ENCODE measurements around the gene ADAMTS4. TPM values are rescaled to one million over a fixed set of nuclear protein-coding genes. Genes with fewer than 3 reads are reported as not detected.

Gene ADAMTS4
- total RNA-seq, 2 experiments from 2014 or later: 0.28 to 0.60 TPM

GRCh38 chr1:161189036-161189435, 9.8 kb downstream of the ADAMTS4 start:
- ChIA-PET CTCF (interaction anchor here (0.6 kb wide), 1 partner anchor 145 kb away, joined by 3 read pairs; no protein-coding TSS in a partner anchor), POLR2A (interaction anchor here (0.7 to 6.0 kb wide), 3 partner anchors 13 to 37 kb away, joined by 3 to 59 read pairs (median 4); partner anchors contain the start of genes NDUFS2, PPOX and TOMM40L)
- H3K4me3 ChIP-seq (ENCODE audit: low read length): no peak overlapping the region
- intact Hi-C loops (cut with DNase I, micrococcal nuclease): no loop called here
- no peak overlapping the region for H3K27ac ChIP-seq (ENCODE audit: low read depth in 1 of 2, low read length in 2 of 2)
- Mint-ChIP-seq H3K27me3 (no peaks in the 10 kb centered on the region), H3K9me3 (no peaks in the 10 kb centered on the region), H3K27ac (peak overlapping the region; percentile 37), H3K36me3 (ENCODE audit: low read depth) (no peaks in the 10 kb centered on the region), H3K4me3 (no peak overlapping the region), H3K4me1 (ENCODE audit: low read depth) (peaks cover 69% of the 10 kb centered on the region)
- H3K4me1 ChIP-seq (ENCODE audit: insufficient read depth, low read length): peaks cover 86% of the 10 kb centered on the region
- no peak for DNase-seq
- no peaks in the 10 kb centered on the region for H3K9me3 ChIP-seq (ENCODE audit: control insufficient read depth in 1 of 2, insufficient read depth in 1 of 2, low read length in 2 of 2)
- no peak for TF ChIP-seq CTCF (IDR thresholded peaks at IDR 0.05)
- ATAC-seq (ENCODE audit: poor library complexity): no peak
- no peaks in the 10 kb centered on the region for H3K36me3 ChIP-seq (ENCODE audit: insufficient read depth, low read length)
- H3K27me3 ChIP-seq (ENCODE audit: control insufficient read depth in 1 of 2, insufficient read depth in 2 of 2, low read length in 2 of 2): no peaks in the 10 kb centered on the region

- ChIA-PET CTCF (interaction anchor here (0.6 kb wide), 1 partner anchor 144 kb away, joined by 3 read pairs; no protein-coding TSS in a partner anchor), POLR2A (interaction anchor here (1.1 to 6.0 kb wide), 2 partner anchors 13 to 37 kb away, joined by 3 to 59 read pairs; partner anchors contain the start of gene NDUFS2)
- no peak for TF ChIP-seq CTCF (IDR thresholded peaks at IDR 0.05)
- no peaks in the 10 kb centered on the region for H3K27me3 ChIP-seq (ENCODE audit: control insufficient read depth in 1 of 2, insufficient read depth in 2 of 2, low read length in 2 of 2)
- no peaks in the 10 kb centered on the region for H3K36me3 Mint-ChIP-seq (ENCODE audit: low read depth)
- no peaks in the 10 kb centered on the region for H3K36me3 ChIP-seq (ENCODE audit: insufficient read depth, low read length)
- no peak overlapping the region for H3K4me3 ChIP-seq (ENCODE audit: low read length)
- no peaks in the 10 kb centered on the region for H3K9me3 ChIP-seq (ENCODE audit: control insufficient read depth in 1 of 2, insufficient read depth in 1 of 2, low read length in 2 of 2)
- H3K9me3 Mint-ChIP-seq: no peaks in the 10 kb centered on the region
- peaks cover 89% of the 10 kb centered on the region for H3K4me1 ChIP-seq (ENCODE audit: insufficient read depth, low read length)
- peak in 1 of 14 experiments; percentile 3 for DNase-seq
- ATAC-seq (ENCODE audit: poor library complexity): no peak
- no peak overlapping the region for H3K4me3 Mint-ChIP-seq
- peaks cover 74% of the 10 kb centered on the region for H3K4me1 Mint-ChIP-seq (ENCODE audit: low read depth)
- intact Hi-C loops (cut with DNase I, micrococcal nuclease): no loop called here
- H3K27ac ChIP-seq (ENCODE audit: low read depth in 1 of 2, low read length in 2 of 2): peak overlapping the region in 1 of 2 donors; percentile 33
- peak overlapping the region; percentile 37 for H3K27ac Mint-ChIP-seq
- H3K27me3 Mint-ChIP-seq: no peaks in the 10 kb centered on the region
Observed at GRCh38 chr1:161188381-161188780, 10.5 kb downstream of the ADAMTS4 start.

- peak overlapping the region; percentile 14 for H3K4me3 Mint-ChIP-seq
- POLR2A ChIA-PET: interaction anchor here (1.1 to 6.0 kb wide), 4 partner anchors 14 to 38 kb away, joined by 3 to 59 read pairs (median 16); partner anchors contain the start of genes NDUFS2, PPOX and TOMM40L
Observed at GRCh38 chr1:161187311-161187710, 11.5 kb downstream of the ADAMTS4 start.

More at GRCh38 chr1:161187311-161187710, 11.5 kb downstream of the ADAMTS4 start:
- Histone ChIP-seq H3K27me3 (ENCODE audit: control insufficient read depth in 1 of 2, insufficient read depth in 2 of 2, low read length in 2 of 2) (no peaks in the 10 kb centered on the region), H3K9me3 (ENCODE audit: control insufficient read depth in 1 of 2, insufficient read depth in 1 of 2, low read length in 2 of 2) (no peaks in the 10 kb centered on the region), H3K36me3 (ENCODE audit: insufficient read depth, low read length) (no peaks in the 10 kb centered on the region), H3K27ac (ENCODE audit: low read depth in 1 of 2, low read length in 2 of 2) (peak overlapping the region; percentile 61 to 77), H3K4me3 (ENCODE audit: low read length) (no peak overlapping the region), H3K4me1 (ENCODE audit: insufficient read depth, low read length) (peaks cover 89% of the 10 kb centered on the region)
- no peaks in the 10 kb centered on the region for H3K27me3 Mint-ChIP-seq
- no peaks in the 10 kb centered on the region for H3K9me3 Mint-ChIP-seq
- peak overlapping the region; percentile 97 for H3K27ac Mint-ChIP-seq
- no peak for TF ChIP-seq CTCF (IDR thresholded peaks at IDR 0.05)
- intact Hi-C loops (cut with DNase I, micrococcal nuclease): no loop called here
- ATAC-seq (ENCODE audit: poor library complexity): no peak
- CTCF ChIA-PET: interaction anchor here (0.6 to 1.7 kb wide), 2 partner anchors 10 to 18 kb away, joined by 4 to 6 read pairs; partner anchors contain the start of gene B4GALT3
- H3K36me3 Mint-ChIP-seq (ENCODE audit: low read depth): no peaks in the 10 kb centered on the region
- H3K4me1 Mint-ChIP-seq (ENCODE audit: low read depth): peaks cover 78% of the 10 kb centered on the region
- DNase-seq: peak in 1 of 14 experiments; percentile 33
